ENCODE measurements around the gene PRSS33.

PRSS33 gene

GRCh38 chr16:2795395-2796143, 8.2 kb upstream of the PRSS33 start:
- DNase-seq, result no peak

DNA sequence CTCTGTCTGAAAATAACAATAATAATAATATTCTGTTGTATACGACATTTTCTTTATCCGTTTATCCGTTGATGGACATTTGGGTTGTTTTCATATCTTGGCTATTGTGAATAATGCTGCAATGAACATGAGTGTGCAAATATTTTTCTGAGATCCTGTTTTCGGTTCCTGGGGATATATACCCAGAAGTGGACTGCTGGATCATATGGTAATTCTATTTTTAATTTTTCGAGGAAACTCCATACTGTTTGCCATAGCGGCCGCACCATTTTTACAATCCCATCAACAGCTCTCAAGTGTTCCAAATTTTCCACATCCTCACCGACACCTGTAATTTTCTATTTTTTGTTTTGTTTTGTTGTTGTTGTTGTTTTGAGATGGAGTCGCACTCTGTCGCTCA, 5.6 kb upstream of the PRSS33 start:
- no peak for DNase-seq

GRCh38 chr16:2791174-2791573, 3.8 kb upstream of the PRSS33 start:
- DNase-seq, result no peak

GRCh38 chr16:2790631-2791030, 3.3 kb upstream of the PRSS33 start:
- DNase-seq, result no peak

- DNase-seq, result no peak
These were observed 601 bp upstream of the PRSS33 start for GRCh38 chr16:2787961-2788360.

DNA sequence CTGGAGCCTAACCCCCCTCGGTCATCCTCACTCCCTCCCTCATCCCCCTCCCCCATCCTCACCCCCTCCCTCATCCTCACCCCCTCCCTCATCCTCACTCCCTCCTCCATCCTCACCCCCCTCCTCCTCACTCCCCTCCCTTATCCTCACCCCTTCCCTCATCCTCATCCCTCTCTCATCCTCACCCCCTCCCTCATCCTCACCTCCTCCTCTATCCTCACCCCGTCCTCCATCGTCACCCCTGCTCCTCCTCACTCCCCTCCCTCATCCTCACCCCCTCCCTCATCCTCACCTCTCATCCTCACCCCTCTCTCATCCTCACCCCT, 571 bp downstream of the PRSS33 start:
- no peak for DNase-seq

DNA sequence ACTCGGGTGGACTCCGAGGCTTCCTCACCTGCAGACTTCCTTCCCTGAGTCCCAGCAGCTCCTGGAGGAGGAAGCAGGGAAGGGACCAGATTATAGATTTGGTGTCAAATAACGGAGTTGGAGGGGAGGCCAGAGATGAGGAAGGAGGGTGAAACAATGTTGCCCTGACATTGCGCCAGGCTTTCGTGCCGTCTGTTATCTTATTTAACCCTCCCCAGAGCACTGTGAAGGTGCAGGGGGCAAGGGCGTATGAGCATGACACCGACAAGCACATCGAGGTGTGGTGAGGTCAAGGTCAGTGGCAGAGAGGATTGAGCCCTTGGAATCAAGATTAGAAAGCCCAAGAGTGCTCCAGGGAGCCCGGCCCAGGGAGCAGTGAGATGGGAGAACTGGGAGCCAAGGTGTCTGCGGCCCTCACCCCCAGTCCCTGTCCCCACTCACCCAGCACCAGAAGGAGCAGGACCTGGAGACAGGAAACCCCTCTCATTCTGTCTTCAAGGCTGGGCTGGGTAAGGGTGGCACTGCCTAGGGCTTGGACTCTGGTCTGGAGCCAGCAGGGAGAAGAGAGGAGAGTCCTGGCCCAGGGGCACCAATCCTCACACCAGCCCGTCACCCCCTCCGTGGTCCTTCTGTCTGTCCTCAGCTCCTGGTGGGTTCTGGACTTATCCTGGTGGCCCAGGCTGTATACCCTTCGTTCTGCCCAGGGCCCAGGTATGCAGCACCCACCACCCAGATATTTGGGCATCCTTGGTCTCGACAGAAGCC, 1.1 kb downstream of the PRSS33 start:
- DNase-seq, result no peak

- DNase-seq, result no peak
These were observed 2.0 kb downstream of the PRSS33 start for GRCh38 chr16:2785101-2785991.

GRCh38 chr16:2784358-2785100, 2.8 kb downstream of the PRSS33 start:
- no peak for DNase-seq

DNA sequence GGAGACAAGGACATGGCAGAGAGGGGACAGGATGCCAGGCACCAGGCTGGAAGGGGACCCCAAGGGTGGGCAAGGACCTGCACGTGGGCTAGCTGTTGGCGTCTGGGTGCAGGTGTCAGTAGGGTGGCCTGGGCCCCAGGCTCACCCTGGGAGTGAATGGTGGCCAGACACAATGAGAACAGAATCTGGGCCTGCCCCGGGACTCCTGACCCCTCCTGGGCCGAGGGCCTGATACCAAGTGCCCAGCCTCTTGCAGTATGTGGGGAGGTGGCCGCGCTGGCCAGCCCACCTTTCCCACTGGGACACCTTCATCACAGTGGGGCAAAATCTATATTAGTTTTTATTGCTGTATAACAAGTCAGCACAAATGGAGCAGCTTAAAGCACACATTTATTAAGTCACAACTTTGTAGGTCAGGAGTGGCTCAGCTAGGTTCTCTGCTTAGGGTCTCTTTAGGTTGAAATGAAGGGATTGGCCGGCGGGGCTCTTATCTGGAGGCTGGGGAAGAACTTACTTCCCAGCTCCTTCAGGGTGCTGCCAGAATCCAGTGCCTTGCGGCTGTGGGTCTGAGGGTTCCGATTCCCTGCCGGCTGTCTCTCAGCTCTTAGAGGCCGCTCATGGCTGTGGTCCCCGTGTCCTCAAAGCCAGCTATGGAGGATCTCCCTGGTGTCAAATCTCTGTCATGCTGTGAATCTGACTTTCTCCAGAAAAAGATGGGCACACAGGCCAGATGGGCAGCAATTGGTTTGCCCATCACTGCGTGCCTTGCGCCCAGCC, 3.6 kb downstream of the PRSS33 start:
- no peak for DNase-seq

DNA sequence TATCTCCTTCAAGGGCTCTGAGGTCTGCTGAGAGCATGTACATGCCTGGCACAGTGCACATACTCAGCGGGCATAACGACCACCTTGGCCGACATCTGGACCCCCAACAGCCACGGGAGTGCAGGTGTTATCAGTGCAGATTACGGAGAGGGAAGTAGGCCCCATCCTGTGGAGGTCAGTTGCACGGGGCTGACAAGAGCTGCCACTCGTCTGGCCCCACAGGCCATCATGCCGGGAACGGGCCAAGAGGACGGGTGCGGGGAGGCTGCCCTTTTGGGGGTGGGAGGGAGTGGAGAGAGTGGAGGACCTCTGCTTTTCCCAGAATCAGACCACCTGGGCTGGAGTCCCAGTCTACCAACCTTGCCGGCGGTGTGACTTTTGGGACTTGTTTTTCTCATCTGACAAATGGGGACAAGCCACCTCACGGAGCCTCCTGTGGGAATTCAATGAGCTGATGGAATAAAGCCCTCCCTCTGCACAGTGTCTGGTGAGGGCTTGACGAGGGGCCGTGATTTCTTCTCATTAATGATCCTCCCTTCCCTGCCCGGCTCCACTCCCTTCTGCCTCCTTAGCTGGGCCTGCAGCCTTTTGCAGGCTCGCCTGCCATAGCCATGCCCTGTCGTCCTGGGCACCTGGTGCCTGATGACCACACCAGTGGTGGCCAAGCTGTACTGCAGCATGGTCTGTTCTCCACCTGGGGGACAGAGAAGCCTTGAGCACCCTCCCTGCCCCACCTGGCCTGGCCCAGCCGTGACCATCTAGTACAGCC, 4.6 kb downstream of the PRSS33 start:
- DNase-seq, result no peak

- no peak for DNase-seq
These were observed 7.1 kb downstream of the PRSS33 start for GRCh38 chr16:2779978-2780898.

DNA sequence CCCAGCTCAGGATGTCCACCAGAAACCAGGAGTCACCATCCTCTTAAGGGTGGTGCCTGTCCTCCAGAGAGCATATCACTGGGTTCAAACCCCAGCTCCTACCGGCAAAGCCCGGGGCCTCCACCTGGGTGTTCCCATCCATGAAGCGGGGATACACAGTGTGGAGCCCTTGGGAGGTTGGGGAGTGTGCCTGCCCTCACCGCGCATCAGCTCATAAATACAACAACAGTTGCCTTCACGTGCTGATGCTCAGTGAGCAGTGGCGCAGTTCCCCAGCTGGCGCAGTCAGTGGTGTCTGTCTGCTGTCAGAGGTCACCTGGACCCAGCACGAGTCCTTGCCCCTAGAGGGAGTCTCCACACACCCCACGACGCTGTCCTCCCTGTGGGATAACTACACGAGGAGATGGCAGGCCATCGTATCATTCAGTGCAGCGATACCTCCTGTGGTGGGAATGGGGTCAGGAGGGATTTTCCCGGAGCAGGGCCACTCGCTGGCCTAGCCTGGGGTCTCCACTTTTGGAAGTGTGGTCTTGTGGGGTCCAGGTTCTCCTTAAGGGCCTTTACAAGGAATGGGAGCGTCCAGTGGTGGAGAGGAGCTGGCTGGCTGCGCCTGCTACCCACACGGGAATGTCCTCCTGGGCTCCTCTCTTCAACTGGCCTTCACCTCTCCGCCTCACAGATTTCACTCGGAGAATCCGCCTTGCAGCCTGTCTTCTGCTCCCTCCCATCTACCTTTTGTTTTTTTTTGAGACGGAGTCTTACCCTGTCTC, 8.0 kb downstream of the PRSS33 start:
- no peak for DNase-seq

DNA sequence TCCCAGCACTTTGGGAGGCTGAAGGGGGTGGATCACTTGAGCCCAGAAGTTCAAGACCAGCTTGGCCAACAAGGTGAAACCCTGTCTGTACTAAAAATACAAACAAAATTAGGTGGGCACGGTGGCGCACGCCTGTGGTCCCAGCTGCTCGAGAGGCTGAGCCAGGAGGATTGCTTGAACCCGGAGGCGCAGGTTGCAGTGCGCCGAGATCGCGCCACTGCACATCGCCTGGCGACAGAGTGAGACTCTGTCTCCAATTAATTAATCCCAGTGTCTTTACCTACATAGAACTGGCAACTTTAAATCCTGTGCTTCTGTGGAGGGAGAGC, 8.8 kb downstream of the PRSS33 start:
- DNase-seq, result no peak

- DNase-seq, result peak; percentile 35
These were observed 9.3 kb downstream of the PRSS33 start for GRCh38 chr16:2777903-2778629.

GRCh38 chr16:2777231-2777902, 10.0 kb downstream of the PRSS33 start, which contains the start of gene ELOB:
ELOB (minus strand) TSS chr16:2777280; CDS start chr16:2777239, 41 bp downstream.
- peak; percentile 89 for DNase-seq

GRCh38 chr16:2776500-2777139, 10.7 kb downstream of the PRSS33 start:
- peak; percentile 44 for DNase-seq
